ENCODE results near the gene OARD1. TPM values are rescaled to one million over a fixed set of nuclear protein-coding genes. Genes with fewer than 3 reads are reported as not detected.
"Not testable (repeated sequence)": the region's sequence is repeated elsewhere in the genome, so short reads cannot be mapped to it uniquely, and the experiment has no call there.

Gene OARD1
- polyA plus RNA-seq, 3 donors from 2014 or later = 32.3 to 41.9 (median 33.2) TPM

GRCh38 chr6:41022294-41022693 lies 49.9 kb downstream of the OARD1 start:
- H3K4me3 Mint-ChIP-seq = no peak overlapping the region
- H3K36me3 Mint-ChIP-seq = peaks cover 0 to 5% (median 0%) of the 10 kb centered on the region in 3 donors
- peaks cover 3 to 5% of the 10 kb centered on the region in 2 donors for H3K4me1 Mint-ChIP-seq
- peaks cover 1 to 5% (median 3%) of the 10 kb centered on the region in 3 donors for H3K27me3 Mint-ChIP-seq (ENCODE audit: low read depth in 3 of 3)
- no peak overlapping the region for H3K27ac Mint-ChIP-seq
- DNase-seq = no peak
- no peaks in the 10 kb centered on the region for H3K9me3 Mint-ChIP-seq

- H3K36me3 Mint-ChIP-seq = peaks cover 0 to 5% (median 0%) of the 10 kb centered on the region in 3 donors
- no peak for DNase-seq
- H3K27me3 Mint-ChIP-seq (ENCODE audit: low read depth in 3 of 3) = peaks cover 0 to 5% (median 2%) of the 10 kb centered on the region in 3 donors
- peaks cover 0 to under 1% of the 10 kb centered on the region in 2 donors for H3K4me1 Mint-ChIP-seq
- H3K4me3 Mint-ChIP-seq = no peak overlapping the region
- no peaks in the 10 kb centered on the region for H3K9me3 Mint-ChIP-seq
- H3K27ac Mint-ChIP-seq = no peak overlapping the region
These were observed 50.3 kb downstream of the OARD1 start for GRCh38 chr6:41021832-41022231.

GRCh38 chr6:41017663-41018062 lies 54.5 kb downstream of the OARD1 start:
- H3K27ac Mint-ChIP-seq = no peak overlapping the region
- no peaks in the 10 kb centered on the region for H3K4me1 Mint-ChIP-seq

GRCh38 chr6:41015860-41016259 lies 56.3 kb downstream of the OARD1 start:
- not testable (repeated sequence) for H3K4me3 Mint-ChIP-seq; H3K36me3 Mint-ChIP-seq; H3K4me1 Mint-ChIP-seq; H3K9me3 Mint-ChIP-seq; H3K27ac Mint-ChIP-seq; DNase-seq; H3K27me3 Mint-ChIP-seq (ENCODE audit: low read depth in 3 of 3)

More at GRCh38 chr6:41017663-41018062, 54.5 kb downstream of the OARD1 start:
- Mint-ChIP-seq H3K9me3 (no peaks in the 10 kb centered on the region), H3K27me3 (ENCODE audit: low read depth in 3 of 3) (peaks cover 0 to 5% (median 3%) of the 10 kb centered on the region in 3 donors), H3K4me3 (no peak overlapping the region), H3K36me3 (peaks cover 0 to 3% (median 0%) of the 10 kb centered on the region in 3 donors)
- no peak for DNase-seq

- no peaks in the 10 kb centered on the region for H3K9me3 Mint-ChIP-seq
- H3K27ac Mint-ChIP-seq = no peak overlapping the region
- H3K4me3 Mint-ChIP-seq = no peak overlapping the region
- H3K36me3 Mint-ChIP-seq = peaks cover 0 to 8% (median 0%) of the 10 kb centered on the region in 3 donors
- no peaks in the 10 kb centered on the region for H3K4me1 Mint-ChIP-seq
- no peak for DNase-seq
- H3K27me3 Mint-ChIP-seq (ENCODE audit: low read depth in 3 of 3) = peaks cover 0 to 5% (median 5%) of the 10 kb centered on the region in 3 donors
These were observed 57.4 kb downstream of the OARD1 start for GRCh38 chr6:41014780-41015179.

Other genes with a start within 250 kb of the OARD1 start
- under 1 TPM in 2 of 3 donors, not detected in 1; 0.19 to 0.45 TPM for gene UNC5CL, start 33.1 kb downstream of the OARD1 start, polyA plus RNA-seq
- gene TSPO2, start 29.9 kb downstream of the OARD1 start, polyA plus RNA-seq = not detected
- gene APOBEC2, start 19.2 kb downstream of the OARD1 start, polyA plus RNA-seq = under 1 TPM in 1 of 3 donors, not detected in 2; 0.50 TPM
- gene NFYA, start 618 bp upstream of the OARD1 start, polyA plus RNA-seq = 10 to 100 TPM; 12.4 to 21.7 (median 20.5) TPM
- gene TREML1, start 82.0 kb upstream of the OARD1 start, polyA plus RNA-seq = 1 to 10 TPM in 2 of 3 donors, not detected in 1; 2.4 to 6.2 TPM
- gene TREM2, start 90.8 kb upstream of the OARD1 start, polyA plus RNA-seq = not detected
- gene TREML2, start 128.8 kb upstream of the OARD1 start, polyA plus RNA-seq = 1 to 10 TPM in 1 of 3 donors, under 1 TPM in 1, not detected in 1; 0.89 to 1.2 TPM
- not detected for gene TREML4, start 156.0 kb upstream of the OARD1 start, polyA plus RNA-seq
- 1 to 10 TPM in 1 of 3 donors, not detected in 2; 2.8 TPM for gene TREM1, start 214.3 kb upstream of the OARD1 start, polyA plus RNA-seq

All from immature natural killer cell (primary cell).